NK-92 (cell line): ENCODE measurements around the gene NPTX2.

Experiments
- DNase-seq: peaks from one replicate; lab custom pipeline; 2025; ENCODE audit not compliant: unreplicated experiment; lab: John Stamatoyannopoulos, UW

The NPTX2 gene

GRCh38 chr7:98618786-98619185 is 1.7 kb downstream of the NPTX2 start:
- no peak for DNase-seq

DNA sequence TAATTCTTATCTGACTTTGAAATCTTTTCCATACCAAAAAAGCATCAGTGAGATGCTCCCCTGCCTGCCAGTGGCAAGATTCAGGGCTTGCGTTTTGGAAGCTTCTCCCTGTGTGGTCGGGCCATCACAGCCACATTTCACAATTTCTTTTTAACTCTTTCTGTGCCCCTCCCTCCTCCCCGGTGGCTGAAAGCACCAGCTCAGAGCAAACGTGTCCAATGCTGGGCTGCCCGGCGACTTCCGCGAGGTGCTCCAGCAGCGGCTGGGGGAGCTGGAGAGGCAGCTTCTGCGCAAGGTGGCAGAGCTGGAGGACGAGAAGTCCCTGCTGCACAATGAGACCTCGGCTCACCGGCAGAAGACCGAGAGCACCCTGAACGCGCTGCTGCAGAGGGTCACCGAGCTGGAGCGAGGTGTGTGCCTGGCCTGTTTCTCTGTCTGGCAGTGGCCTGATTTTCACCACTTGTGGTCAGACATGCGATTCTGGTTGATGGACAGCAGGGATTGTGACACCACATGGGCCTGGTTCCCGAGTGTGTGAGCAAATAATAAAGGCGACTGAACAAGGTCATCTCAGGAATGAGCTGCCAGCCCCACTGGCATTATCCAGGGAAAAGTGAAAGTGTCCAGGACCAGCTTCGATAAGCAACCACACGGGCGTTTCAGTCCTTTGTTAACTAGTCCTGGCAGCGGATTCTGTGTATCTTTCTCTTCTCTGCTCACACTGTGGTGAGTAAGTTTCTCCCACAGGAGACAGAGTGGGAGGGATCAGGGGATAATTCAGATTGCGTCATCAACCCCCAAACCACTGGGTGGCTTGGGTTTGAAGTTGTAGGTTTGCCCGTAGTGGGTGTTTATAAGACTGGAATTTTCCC is 2.6 kb downstream of the NPTX2 start:
- DNase-seq: no peak

- DNase-seq: no peak
Measured at GRCh38 chr7:98621573-98622482, 4.7 kb downstream of the NPTX2 start.

- no peak for DNase-seq
Measured at GRCh38 chr7:98622926-98623325, 5.8 kb downstream of the NPTX2 start.

DNA sequence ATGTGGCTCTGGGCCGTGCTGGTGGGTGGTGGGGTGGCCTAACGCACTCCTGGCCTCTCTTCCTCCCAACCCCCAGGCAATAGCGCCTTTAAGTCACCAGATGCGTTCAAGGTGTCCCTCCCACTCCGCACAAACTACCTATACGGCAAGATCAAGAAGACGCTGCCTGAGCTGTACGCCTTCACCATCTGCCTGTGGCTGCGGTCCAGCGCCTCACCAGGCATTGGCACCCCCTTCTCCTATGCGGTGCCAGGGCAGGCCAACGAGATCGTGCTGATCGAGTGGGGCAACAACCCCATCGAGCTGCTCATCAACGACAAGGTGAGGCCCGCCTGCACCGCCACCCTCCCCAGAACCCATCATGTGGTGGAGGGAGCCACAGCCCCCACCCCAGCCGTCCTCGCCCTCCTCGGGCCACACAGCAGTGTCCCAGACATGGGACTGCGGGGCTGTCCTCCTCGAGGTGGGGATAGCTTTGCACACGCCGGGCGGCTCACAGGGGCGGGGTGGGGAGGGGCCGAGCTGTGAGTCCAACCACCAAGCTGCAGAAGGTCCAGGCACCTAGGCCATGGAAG is 7.8 kb downstream of the NPTX2 start:
- DNase-seq: no peak

DNA sequence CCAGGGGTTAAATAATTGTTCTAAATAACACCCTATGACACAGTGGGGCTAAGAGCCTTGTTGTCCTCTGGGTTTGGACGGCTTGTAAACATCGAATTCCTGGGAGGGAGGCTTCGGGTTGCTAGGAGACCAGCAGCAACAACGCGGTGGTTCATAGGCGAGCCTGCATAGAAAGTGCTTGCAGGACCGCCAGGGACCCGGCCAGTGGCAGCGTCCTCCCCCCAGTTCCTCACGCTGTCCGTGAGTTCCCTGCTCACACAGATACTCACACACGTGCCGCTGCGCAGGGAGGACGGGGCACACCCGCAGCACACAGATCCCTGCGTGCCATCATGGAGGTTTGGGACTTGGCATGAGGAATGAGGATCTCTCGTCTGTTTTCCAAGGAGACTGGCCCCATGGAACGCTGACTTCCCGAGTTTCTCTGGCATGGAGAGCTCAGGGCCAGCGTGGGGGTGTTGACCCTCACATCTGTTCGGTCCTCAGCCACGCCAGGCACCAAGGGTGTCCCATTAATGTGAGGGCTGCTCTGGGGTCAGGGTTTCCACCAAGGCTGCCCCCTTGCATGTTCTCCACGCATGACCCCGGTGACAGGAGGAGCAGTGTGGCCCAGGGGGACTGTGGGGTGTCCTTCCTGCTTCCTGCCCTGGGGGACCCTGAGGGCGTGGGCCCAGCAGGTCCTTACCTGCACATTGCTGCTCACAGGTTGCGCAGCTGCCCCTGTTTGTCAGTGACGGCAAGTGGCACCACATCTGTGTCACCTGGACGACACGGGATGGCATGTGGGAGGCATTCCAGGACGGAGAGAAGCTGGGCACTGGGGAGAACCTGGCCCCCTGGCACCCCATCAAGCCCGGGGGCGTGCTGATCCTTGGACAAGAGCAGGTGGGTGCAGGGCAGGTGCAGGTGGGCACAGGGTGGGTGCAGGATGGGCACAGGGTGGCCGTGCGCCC is 9.7 kb downstream of the NPTX2 start:
- no peak for DNase-seq

GRCh38 chr7:98627413-98627790 is 10.3 kb downstream of the NPTX2 start:
- no peak for DNase-seq

GRCh38 chr7:98628418-98628817 is 11.3 kb downstream of the NPTX2 start:
- DNase-seq: no peak

DNA sequence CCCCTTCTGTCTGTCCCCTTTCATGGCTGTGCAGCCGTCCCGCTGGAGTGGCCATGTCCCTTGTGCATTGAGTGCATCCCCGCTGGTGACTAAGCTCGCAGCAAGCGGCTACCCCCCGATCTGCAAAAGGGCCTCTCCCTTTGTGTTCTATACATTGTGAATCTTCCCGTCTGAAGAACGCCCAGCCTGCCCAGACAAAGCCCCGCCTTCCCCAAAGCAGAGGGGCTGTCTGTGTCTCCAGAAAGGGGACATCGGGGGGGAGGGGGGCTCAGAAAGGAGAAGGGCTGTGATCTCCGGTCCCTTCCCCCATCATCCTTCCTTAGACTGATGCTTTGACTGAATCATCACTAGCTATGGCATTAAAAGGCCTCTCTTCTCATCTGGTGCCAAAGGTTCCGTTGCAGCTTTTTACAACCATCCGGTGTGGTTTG is 11.9 kb downstream of the NPTX2 start:
- no peak for DNase-seq

- no peak for DNase-seq
Measured at GRCh38 chr7:98630149-98630548, 13.1 kb downstream of the NPTX2 start.

DNA sequence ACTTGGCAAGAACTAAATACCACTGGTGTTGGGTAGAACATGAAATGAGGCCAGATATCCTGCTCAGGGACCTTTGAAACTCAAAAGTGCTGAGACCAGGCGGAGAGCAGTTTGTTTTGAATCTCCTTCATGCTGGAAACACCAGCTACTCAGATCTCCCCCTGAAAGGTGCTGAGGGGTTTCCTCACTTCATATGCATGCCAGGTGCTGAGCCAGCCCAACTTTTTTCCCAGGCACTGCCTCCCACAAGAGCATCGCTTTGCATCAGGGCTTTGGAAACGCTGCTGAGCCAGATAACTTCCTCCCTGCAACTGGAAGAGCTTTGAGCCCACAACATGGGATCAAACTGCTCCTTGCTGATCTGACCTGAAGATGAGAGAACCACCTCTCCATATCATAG is 13.7 kb downstream of the NPTX2 start:
- DNase-seq: no peak

DNA sequence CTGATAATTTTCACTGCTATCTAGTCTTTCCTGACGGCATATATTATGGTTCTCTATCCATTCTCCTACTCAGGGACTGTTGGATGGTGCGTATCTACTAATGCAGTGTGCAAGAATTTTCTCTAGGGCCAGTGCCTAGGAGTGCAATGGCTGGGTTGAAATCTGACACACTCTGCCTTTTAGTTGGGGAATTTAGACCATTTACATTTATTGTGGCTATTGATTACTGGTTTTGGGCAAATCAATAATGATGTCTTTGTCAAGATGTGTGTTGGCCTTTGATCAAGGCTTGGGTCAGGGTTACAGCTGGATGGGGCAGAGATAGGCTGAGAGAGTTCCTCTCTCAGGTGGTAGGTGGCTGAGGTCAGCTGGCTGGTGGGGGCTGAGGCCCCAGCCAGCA is 21.8 kb downstream of the NPTX2 start:
- DNase-seq: no peak

- DNase-seq: no peak
Measured at GRCh38 chr7:98640375-98640774, 23.3 kb downstream of the NPTX2 start.

DNA sequence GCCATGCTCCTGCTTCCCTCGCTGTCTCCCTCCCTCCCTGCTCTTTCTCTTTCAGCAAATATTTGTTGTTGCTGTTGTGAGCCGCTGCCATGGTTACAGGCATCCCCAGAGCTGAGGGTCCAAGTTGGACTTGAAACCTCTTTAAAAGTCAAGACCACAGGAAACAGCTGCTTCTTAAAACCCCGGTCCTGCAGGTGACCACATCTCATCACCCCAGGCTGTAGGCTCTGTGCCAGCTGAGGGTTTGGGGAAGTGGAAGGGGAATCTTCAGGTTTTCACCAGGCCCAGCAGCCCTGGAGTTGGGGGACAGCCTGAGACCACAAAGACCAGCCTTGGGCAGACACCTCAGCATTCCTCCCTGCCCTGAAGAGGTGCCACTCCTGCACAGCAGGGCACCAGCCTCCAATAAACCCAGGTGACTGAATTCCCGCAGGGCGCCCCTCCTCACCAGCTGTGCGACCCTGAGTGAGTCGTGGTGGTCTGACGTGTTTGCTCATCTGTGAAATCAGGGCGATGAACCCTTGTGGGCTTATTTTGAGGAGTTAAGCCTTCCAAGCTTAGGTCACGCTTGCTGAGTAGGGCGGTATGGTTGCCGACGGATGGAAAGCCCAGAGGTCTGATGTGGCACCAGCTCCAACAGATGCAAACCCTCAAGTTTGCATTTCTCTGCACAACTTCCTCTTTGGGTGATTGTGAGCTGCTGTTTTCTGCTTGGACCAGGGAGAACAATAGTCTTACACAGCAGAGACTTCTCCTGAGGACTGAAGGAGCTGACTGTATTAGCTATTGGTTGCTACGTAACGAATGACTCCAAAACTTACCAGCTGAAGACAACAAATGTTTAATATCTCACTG is 24.8 kb downstream of the NPTX2 start:
- DNase-seq: no peak

GRCh38 chr7:98643236-98643985 is 26.3 kb downstream of the NPTX2 start:
- no peak for DNase-seq

DNA sequence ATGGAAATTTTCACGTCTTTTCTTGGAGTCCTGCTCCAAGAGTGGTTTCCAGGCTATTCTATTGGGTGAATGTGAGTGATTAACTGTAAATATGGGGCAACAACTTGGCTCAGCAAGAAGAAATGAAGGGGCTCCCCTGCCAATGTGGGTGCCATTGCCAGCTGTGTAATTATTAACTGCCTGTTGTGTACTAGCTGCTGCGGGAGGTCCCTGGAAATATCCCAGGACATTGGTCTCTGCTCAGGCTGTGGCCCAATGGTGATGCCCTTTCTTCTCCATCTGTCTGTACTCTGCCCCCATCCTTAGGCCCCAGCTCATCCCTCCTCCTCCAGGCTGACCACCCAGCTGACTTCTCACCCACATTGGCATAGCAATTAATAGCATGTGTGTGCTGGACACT is 29.4 kb downstream of the NPTX2 start:
- no peak for DNase-seq

DNA sequence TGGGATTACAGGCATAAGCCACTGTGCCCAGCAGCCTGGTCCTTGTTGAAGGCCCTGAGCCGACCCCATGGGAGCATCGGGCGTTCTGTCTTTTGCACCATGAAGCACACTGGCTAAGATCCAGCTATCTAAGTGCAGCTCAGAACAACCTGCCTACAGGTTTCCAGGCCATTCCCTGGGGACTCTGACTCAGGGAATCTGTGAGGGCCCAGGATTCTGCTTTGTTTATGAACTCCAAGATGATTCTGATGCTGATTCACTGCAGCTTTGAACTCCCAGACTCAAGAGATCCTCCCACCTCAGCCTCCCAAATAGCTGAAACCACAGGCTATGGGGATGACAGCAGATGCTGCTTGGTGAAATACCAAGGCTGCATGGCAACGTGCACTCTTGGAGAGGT is 30.2 kb downstream of the NPTX2 start:
- DNase-seq: no peak

DNA sequence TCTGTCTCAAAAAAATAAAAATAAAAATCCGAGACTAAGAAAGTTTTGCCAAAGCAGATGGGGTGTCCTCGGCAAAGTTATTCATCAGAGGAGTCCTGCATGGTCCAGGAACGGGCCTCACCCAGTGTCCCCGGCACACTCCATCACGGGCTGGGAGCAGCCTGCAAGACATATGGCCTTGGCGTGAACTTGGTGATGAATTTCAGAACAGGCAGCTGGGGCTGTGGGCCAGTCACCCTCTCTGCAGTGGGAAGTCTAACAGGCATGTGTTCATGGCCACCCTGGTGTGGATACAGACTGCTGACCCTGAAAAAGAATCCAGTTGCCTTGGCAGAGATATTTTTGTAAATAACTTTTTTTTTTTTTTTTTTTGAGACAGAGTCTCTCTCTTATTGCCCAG is 34.7 kb downstream of the NPTX2 start:
- no peak for DNase-seq
